Esophagus muscularis mucosa (tissue), 4 donors: ENCODE results near the gene GNA14. TPM values are rescaled to one million over a fixed set of nuclear protein-coding genes. Genes with fewer than 3 reads are reported as not detected.
A peak's percentile ranks its signal among the peaks of the same experiment; 100 is the strongest.

Experiments used
- DNase-seq: peaks from one replicate; pipeline ENCODE4 v3.0.0-alpha.2; 2017; ENCODE audit errors: extremely low spot score
- H3K27ac ChIP-seq, 4 donors: fragments of 200-600 bp; sonication (generic); replicated peaks in 1 of 4; 1 replicate in 3 of 4; 2 replicates in 1 of 4; pipeline ENCODE4 v1.5.1; 2016 to 2019; ENCODE audit warnings: mild to moderate bottlenecking in 1 of 4
- H3K27me3 ChIP-seq, 4 donors: fragments of 200-600 bp; sonication (generic); one replicate each; pipeline versions ENCODE4 v1.5.1 to v1.6.0; 2016 to 2019
- H3K36me3 ChIP-seq, 4 donors: fragments of 200-600 bp; sonication (generic); one replicate each; pipeline ENCODE4 v1.5.1; 2016 to 2019
- H3K4me1 ChIP-seq, 4 donors: fragments of 200-600 bp; sonication (generic); one replicate each; pipeline ENCODE4 v1.5.1; 2016 to 2019
- H3K4me3 ChIP-seq, 4 donors: fragments of 200-600 bp; sonication (generic); 1 replicate in 2 of 4; 2 replicates in 2 of 4; pipeline ENCODE4 v1.5.1; 2016 to 2019; ENCODE audit warnings: mild to moderate bottlenecking in 4 of 4, moderate library complexity in 1 of 4
- H3K9me3 ChIP-seq, 4 donors: fragments of 200-600 bp; sonication (generic); 1 replicate in 3 of 4; 2 replicates in 1 of 4; pipeline ENCODE4 v1.5.1; 2016 to 2019
- EP300 ChIP-seq: sonication (generic); formaldehyde crosslinking; IDR thresholded peaks from one replicate; pipeline ENCODE4 v1.6.1; 2017; ENCODE audit warnings: antibody characterized with exemption
- POLR2A ChIP-seq: fragments of 450-650 bp; IDR thresholded peaks from one replicate; pipeline ENCODE4 v1.6.1; 2017; ENCODE audit warnings: antibody characterized with exemption, moderate library complexity, mild to moderate bottlenecking, low read depth
- POLR2AphosphoS5 ChIP-seq, 2 donors: sonication (generic); formaldehyde crosslinking; IDR thresholded peaks; one replicate each; pipeline ENCODE4 v1.6.1; 2017; ENCODE audit warnings: antibody characterized with exemption in 2 of 2
- WGBS: methylation state at CpG from one replicate; pipeline ENCODE4 v1.1.5; 2018; 5-methylcytosine and 5-hydroxymethylcytosine counted together
- intact Hi-C: fragments of 100-400 bp; cut with DNase I; formaldehyde crosslinking; loops from one replicate; pipeline ENCODE4 v1.15.1; 2023
- total RNA-seq, 4 donors: library from RNA; depleted of rRNA; stranded (reverse); fragments of >200 nt; gene quantifications; one replicate each; pipeline versions ENCODE4 v1.1.0 to v1.2.1, GENCODE V29; 2016
- TF ChIP-seq, protein P1 (sequence below), 3 experiments: fragments of 200-600 bp in 2 of 3; fragments of 450-650 bp in 1 of 3; sonication (generic) in 2 of 3; IDR thresholded peaks; one replicate each; pipeline ENCODE4 v1.5.1; 2017 to 2019; ENCODE audit warnings: antibody characterized with exemption in 3 of 3, mild to moderate bottlenecking in 2 of 3, moderate library complexity in 1 of 3

The GNA14 gene
- total RNA-seq, 4 donors from 2014 or later: 4.7 to 9.4 (median 7.4) TPM

DNA sequence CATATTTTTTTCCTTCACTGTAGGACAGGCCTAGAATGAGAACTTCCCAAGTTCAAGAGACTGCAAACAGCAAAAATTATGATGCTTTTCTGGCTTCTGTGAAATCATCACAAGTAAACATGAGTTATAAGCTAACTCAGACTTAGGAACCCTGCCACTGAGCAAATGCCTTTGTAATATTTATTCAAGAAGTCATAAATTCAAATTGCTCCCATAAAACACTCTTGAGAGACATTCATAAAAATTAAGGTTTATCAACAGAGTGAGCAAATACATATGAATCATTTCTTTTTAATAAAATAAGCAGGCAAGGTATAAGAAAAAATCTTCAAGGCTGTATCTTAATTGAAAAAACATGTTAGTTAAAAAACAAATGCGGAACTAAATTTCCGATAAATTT, 124.2 kb downstream of the GNA14 start:
- H3K27me3 ChIP-seq: no peaks in the 10 kb centered on the region
- peaks cover 0 to 5% (median 0%) of the 10 kb centered on the region in 4 donors for H3K4me1 ChIP-seq
- WGBS: 76% methylated on average over 2 of the region's 2 CpGs
- no peaks in the 10 kb centered on the region for H3K36me3 ChIP-seq
- H3K9me3 ChIP-seq: no peaks in the 10 kb centered on the region
- no peak overlapping the region for H3K4me3 ChIP-seq
- intact Hi-C loops: no loop called here
- TF ChIP-seq EP300 (no peak), POLR2A (no peak), POLR2AphosphoS5 (IDR thresholded peaks at IDR 0.05) (no peak)
- TF ChIP-seq, protein P1, sequence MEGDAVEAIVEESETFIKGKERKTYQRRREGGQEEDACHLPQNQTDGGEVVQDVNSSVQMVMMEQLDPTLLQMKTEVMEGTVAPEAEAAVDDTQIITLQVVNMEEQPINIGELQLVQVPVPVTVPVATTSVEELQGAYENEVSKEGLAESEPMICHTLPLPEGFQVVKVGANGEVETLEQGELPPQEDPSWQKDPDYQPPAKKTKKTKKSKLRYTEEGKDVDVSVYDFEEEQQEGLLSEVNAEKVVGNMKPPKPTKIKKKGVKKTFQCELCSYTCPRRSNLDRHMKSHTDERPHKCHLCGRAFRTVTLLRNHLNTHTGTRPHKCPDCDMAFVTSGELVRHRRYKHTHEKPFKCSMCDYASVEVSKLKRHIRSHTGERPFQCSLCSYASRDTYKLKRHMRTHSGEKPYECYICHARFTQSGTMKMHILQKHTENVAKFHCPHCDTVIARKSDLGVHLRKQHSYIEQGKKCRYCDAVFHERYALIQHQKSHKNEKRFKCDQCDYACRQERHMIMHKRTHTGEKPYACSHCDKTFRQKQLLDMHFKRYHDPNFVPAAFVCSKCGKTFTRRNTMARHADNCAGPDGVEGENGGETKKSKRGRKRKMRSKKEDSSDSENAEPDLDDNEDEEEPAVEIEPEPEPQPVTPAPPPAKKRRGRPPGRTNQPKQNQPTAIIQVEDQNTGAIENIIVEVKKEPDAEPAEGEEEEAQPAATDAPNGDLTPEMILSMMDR (IDR thresholded peaks at IDR 0.05): no peak
- no peak overlapping the region for H3K27ac ChIP-seq
- DNase-seq: no peak

DNA sequence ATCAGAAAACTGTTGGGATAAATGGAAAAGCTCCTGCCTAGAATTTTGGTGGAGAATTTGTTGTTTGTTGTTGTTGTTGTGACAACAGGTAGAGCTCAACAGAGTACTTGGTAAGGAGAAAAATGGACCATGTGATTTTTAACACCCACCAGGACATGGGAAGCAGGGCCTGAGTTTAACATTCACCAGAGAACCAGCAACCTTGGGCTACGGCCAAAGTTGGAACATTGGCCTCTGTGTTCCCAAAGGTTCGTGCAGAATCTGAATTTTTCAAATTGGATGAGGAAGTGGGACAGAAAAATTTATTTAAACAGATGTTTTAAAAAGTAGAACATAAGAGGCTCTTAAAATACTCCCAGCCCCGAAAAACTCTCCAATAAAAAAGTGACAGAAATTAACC, 127.0 kb downstream of the GNA14 start:
- DNase-seq: peak; percentile 42
- intact Hi-C loops: no loop called here
- no peaks in the 10 kb centered on the region for H3K36me3 ChIP-seq
- no peaks in the 10 kb centered on the region for H3K9me3 ChIP-seq
- H3K27ac ChIP-seq: no peak overlapping the region
- TF ChIP-seq POLR2A (no peak), EP300 (no peak)
- peaks cover 0 to 5% (median 0%) of the 10 kb centered on the region in 4 donors for H3K4me1 ChIP-seq
- no peak overlapping the region for H3K4me3 ChIP-seq
- 64% methylated on average over 3 of the region's 3 CpGs for WGBS
- H3K27me3 ChIP-seq: no peaks in the 10 kb centered on the region

DNA sequence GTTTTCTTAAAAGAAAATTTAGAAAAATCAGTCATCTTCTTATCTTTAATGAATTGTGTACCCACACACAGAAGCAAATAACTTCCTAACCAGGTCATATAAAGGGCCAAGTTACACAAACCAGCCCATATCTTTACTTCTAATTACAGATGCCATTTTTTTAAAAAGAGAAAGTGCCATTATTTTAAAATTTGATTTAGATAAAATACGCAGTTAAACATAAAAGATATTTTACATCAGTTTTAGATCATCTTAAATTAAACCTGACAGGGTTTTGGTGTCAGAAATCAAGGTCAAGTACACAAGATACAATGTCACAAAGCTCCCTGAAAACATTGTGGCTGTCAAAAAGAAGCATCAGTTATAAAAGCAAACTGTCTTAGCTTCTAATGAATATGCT, 129.4 kb downstream of the GNA14 start:
- Histone ChIP-seq H3K27me3 (no peaks in the 10 kb centered on the region), H3K4me1 (peaks cover 0 to 9% (median 7%) of the 10 kb centered on the region in 4 donors), H3K36me3 (no peaks in the 10 kb centered on the region), H3K27ac (no peak overlapping the region), H3K9me3 (no peaks in the 10 kb centered on the region), H3K4me3 (no peak overlapping the region)
- TF ChIP-seq POLR2A (no peak), EP300 (no peak), POLR2AphosphoS5 (IDR thresholded peaks at IDR 0.05) (no peak)
- TF ChIP-seq, protein P1 (IDR thresholded peaks at IDR 0.05): no peak
- intact Hi-C loops: no loop called here
- 91% methylated on average over 1 of the region's 1 CpG for WGBS
- no peak for DNase-seq

DNA sequence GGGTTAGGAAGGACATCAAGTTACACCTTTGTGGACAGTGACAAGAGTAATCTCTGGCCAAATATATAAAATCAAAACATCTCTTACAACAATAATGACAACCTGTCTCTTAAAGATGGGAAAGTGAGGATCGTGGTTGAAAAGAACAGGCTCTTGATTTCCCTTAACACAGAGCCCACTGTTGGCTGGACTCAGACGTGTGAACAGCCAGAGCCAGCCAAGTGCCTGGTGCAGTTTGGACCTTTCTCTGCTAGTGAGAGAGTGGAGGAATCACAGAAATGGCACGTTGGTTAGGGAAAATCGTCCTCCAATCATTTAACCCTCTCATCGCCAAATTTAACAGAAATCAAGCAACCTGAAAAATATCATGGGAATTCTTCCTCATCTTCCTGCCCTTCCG, 131.3 kb downstream of the GNA14 start:
- Histone ChIP-seq H3K36me3 (no peaks in the 10 kb centered on the region), H3K27ac (no peak overlapping the region), H3K27me3 (no peaks in the 10 kb centered on the region), H3K4me1 (peaks cover 0 to 17% (median 15%) of the 10 kb centered on the region in 4 donors), H3K9me3 (no peaks in the 10 kb centered on the region), H3K4me3 (no peak overlapping the region)
- TF ChIP-seq EP300 (no peak), POLR2A (no peak), POLR2AphosphoS5 (IDR thresholded peaks at IDR 0.05) (no peak)
- TF ChIP-seq, protein P1 (IDR thresholded peaks at IDR 0.05): no peak
- DNase-seq: no peak
- intact Hi-C loops: no loop called here
- WGBS: 58% methylated on average over 6 of the region's 6 CpGs

DNA sequence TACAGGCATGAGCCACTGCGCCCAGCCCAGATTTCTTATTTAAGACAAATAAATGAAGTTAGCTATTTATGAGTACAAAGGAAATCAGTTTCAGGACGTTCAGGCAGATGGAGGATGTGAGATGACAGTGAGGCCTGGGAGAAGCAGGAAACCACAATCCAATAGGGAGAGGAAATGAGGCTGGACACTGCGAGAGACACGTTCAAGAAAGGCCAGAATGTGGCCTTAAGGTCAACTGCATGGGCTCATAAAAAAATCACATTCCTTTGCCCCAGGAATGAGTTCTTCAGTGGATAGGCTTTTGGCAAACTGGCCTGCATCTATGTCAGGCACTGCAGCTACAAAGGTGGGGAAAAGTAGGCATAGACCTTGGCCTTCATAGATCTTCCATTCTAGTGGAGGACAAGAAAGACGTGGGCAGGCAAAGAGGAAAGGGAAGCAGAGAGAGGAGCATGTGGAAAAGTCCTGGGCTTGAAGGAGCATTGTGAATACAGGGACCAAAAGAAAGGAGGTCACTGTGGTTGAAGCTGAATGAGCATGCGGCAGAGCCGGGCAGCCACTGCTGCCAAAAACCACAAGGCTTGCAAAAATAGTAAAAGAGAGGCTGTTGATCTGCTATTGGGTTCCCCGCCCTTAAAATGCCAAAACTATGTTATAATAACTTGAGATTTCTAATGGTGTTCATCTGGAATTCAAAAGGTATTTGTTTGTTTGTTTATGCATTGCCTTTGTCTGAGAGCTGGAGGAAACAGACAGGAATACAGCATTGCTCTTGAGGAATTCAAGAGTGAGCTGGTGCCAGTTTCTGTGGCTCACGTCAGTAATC, 133.0 kb downstream of the GNA14 start:
- H3K9me3 ChIP-seq: no peaks in the 10 kb centered on the region
- H3K36me3 ChIP-seq: no peaks in the 10 kb centered on the region
- H3K27ac ChIP-seq: no peak overlapping the region
- 69% methylated on average over 9 of the region's 9 CpGs for WGBS
- TF ChIP-seq POLR2AphosphoS5 (IDR thresholded peaks at IDR 0.05) (peak; percentile 19 to 32), POLR2A (no peak), EP300 (no peak)
- peak; percentile 79 for DNase-seq
- H3K4me1 ChIP-seq: peaks cover 0 to 17% (median 12%) of the 10 kb centered on the region in 4 donors
- H3K4me3 ChIP-seq: no peak overlapping the region
- intact Hi-C loops: no loop called here
- no peaks in the 10 kb centered on the region for H3K27me3 ChIP-seq
